NCI-H1694 (cell line): Measurements from ENCODE around the gene CELA3B.
"Not testable (repeated sequence)": the region's sequence is repeated elsewhere in the genome, so short reads cannot be mapped to it uniquely, and the experiment has no call there.

ENCODE experiments used
- DNase-seq: peaks from one replicate; lab custom pipeline; 2025; lab: John Stamatoyannopoulos, UW

The CELA3B gene

GRCh38 chr1:21975296-21975695, 1.5 kb upstream of the CELA3B start:
- not testable (repeated sequence) for DNase-seq

- not testable (repeated sequence) for DNase-seq
Observed at GRCh38 chr1:21978209-21978608, 1.4 kb downstream of the CELA3B start.

GRCh38 chr1:21980515-21981220, 3.8 kb downstream of the CELA3B start:
- DNase-seq = not testable (repeated sequence)

- DNase-seq = not testable (repeated sequence)
Observed at GRCh38 chr1:21981253-21981652, 4.4 kb downstream of the CELA3B start.

- DNase-seq = not testable (repeated sequence)
Observed at GRCh38 chr1:21982122-21982521, 5.3 kb downstream of the CELA3B start.

- not testable (repeated sequence) for DNase-seq
Observed at GRCh38 chr1:21983539-21983938, 6.7 kb downstream of the CELA3B start.

- DNase-seq = not testable (repeated sequence)
Observed at GRCh38 chr1:21985893-21986292, 9.1 kb downstream of the CELA3B start.

GRCh38 chr1:21986386-21986785, 9.6 kb downstream of the CELA3B start:
- not testable (repeated sequence) for DNase-seq

- not testable (repeated sequence) for DNase-seq
Observed at GRCh38 chr1:21989672-21990393, 13.0 kb downstream of the CELA3B start.

GRCh38 chr1:21992186-21992585, 15.4 kb downstream of the CELA3B start:
- DNase-seq = not testable (repeated sequence)

- not testable (repeated sequence) for DNase-seq
Observed at GRCh38 chr1:21994716-21995115, 17.9 kb downstream of the CELA3B start.

- DNase-seq = not testable (repeated sequence)
Observed at GRCh38 chr1:21996663-21996970, 19.8 kb downstream of the CELA3B start.

- not testable (repeated sequence) for DNase-seq
Observed at GRCh38 chr1:21997891-21998623, 21.2 kb downstream of the CELA3B start.

- DNase-seq = not testable (repeated sequence)
Observed at GRCh38 chr1:21998624-21999294, 21.9 kb downstream of the CELA3B start.

GRCh38 chr1:21999645-22000044, 22.8 kb downstream of the CELA3B start:
- DNase-seq = not testable (repeated sequence)

- DNase-seq = no peak
Observed at GRCh38 chr1:22001409-22001808, 24.6 kb downstream of the CELA3B start, which contains the start of gene CELA3A. Gene CELA3A, plus strand, starts transcription at chr1:22001657. Its CDS starts 18 bp downstream, at chr1:22001675.

- DNase-seq = not testable (repeated sequence)
Observed at GRCh38 chr1:22002461-22002860, 25.6 kb downstream of the CELA3B start.

GRCh38 chr1:22002875-22003274, 26.1 kb downstream of the CELA3B start:
- DNase-seq = not testable (repeated sequence)

- not testable (repeated sequence) for DNase-seq
Observed at GRCh38 chr1:22003959-22004358, 27.1 kb downstream of the CELA3B start.

GRCh38 chr1:22005261-22006149, 28.7 kb downstream of the CELA3B start:
- DNase-seq = not testable (repeated sequence)

GRCh38 chr1:22006736-22007135, 29.9 kb downstream of the CELA3B start:
- DNase-seq = not testable (repeated sequence)
